Epithelial cell of esophagus (primary cell): ENCODE results near the gene PLA2G2C.

Source experiments
- DNase-seq: peaks from one replicate; pipeline ENCODE4 v3.0.0; 2010; ENCODE audit warnings: low read depth
- H3K4me3 ChIP-seq: 2 replicates; pipeline ENCODE4 v1.5.1; 2011; ENCODE audit warnings: mild to moderate bottlenecking, low read length, control low read depth
- TF ChIP-seq, protein P1 (sequence below): IDR thresholded peaks from 2 replicates; pipeline ENCODE4 v1.5.1; 2011; ENCODE audit warnings: low read depth, mild to moderate bottlenecking, low read length, control low read depth, inconsistent platforms; ENCODE audit not compliant: insufficient read depth; ENCODE audit errors: missing control alignments

The PLA2G2C gene

DNA sequence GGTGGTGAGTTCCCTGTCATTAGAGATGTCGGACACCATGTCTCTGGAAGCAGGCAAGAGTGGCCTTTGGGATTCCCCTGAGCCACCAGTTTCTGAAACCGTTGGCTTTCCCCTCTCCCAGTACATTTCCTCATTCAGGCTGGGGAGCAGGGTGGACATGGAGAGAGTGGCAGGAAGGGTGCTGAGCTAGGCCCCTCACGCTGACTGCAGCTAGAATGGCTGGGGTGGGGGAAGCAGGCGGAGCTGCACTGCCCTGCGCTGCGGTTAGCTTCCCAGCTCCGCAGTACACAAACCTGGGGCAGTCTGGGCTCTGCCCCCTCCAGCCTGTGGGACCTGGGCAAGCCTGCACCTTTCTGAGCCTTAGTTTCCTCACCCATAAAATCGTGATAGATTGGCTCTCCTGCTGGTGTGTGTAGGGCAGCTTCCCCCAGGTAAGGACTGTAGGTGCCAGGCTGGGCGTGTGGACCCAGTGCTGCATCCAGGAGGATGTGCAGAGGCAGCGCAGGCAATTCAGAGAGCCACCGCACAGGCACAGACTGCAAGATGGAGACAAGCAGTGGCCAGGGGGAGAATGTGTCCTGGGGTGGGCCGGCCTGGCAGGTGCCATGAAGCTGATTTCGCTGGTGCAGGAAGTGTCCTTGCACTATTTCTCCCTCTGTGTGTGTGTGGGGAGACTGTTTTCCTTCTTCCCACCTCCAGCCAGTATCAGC lies 44.2 kb downstream of the PLA2G2C start:
- no peak overlapping the region for H3K4me3 ChIP-seq
- TF ChIP-seq, protein P1, sequence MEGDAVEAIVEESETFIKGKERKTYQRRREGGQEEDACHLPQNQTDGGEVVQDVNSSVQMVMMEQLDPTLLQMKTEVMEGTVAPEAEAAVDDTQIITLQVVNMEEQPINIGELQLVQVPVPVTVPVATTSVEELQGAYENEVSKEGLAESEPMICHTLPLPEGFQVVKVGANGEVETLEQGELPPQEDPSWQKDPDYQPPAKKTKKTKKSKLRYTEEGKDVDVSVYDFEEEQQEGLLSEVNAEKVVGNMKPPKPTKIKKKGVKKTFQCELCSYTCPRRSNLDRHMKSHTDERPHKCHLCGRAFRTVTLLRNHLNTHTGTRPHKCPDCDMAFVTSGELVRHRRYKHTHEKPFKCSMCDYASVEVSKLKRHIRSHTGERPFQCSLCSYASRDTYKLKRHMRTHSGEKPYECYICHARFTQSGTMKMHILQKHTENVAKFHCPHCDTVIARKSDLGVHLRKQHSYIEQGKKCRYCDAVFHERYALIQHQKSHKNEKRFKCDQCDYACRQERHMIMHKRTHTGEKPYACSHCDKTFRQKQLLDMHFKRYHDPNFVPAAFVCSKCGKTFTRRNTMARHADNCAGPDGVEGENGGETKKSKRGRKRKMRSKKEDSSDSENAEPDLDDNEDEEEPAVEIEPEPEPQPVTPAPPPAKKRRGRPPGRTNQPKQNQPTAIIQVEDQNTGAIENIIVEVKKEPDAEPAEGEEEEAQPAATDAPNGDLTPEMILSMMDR, result no peak
- DNase-seq, result no peak

DNA sequence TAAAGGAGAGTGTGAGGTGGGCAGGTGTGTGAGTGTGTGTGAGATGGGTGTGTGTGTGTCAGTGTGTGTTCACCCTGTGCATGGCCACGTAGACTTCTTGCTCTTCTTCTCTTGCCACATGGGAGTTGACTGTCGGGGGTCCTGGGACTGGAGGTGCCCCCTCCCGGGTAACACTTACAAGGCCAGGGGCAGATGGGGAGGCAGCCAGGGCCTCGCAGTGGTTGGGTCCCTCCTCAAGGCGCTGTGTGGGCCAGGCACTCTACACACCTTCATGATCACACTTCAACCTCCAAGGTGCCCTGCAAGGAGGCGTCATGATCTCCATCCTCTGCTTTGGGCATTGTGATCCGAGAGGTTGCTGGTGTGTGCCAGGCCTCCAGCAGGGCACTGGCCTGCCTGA lies 44.9 kb downstream of the PLA2G2C start:
- DNase-seq, result no peak
- TF ChIP-seq, protein P1, result no peak
- no peak overlapping the region for H3K4me3 ChIP-seq

DNA sequence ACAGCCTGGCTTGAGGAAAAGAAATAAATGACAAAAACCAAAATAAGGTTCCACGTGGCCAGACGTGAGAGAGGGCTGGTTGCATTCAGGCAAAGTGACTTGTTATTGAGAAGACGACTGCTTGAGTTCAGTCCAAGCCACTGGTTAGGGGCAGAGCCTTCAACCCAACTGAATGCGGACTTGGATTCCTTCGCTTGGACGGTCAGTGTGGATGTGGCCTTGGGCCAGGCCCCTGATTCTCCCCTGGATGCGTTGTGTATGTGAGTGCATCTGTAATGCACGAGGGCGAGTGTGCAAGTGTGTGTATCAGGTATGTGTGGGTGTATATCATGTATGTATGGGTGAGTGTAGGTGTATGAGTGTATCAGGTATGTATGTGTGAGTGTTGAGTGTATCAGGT lies 45.3 kb downstream of the PLA2G2C start:
- H3K4me3 ChIP-seq, result no peak overlapping the region
- TF ChIP-seq, protein P1, result no peak
- DNase-seq, result no peak

DNA sequence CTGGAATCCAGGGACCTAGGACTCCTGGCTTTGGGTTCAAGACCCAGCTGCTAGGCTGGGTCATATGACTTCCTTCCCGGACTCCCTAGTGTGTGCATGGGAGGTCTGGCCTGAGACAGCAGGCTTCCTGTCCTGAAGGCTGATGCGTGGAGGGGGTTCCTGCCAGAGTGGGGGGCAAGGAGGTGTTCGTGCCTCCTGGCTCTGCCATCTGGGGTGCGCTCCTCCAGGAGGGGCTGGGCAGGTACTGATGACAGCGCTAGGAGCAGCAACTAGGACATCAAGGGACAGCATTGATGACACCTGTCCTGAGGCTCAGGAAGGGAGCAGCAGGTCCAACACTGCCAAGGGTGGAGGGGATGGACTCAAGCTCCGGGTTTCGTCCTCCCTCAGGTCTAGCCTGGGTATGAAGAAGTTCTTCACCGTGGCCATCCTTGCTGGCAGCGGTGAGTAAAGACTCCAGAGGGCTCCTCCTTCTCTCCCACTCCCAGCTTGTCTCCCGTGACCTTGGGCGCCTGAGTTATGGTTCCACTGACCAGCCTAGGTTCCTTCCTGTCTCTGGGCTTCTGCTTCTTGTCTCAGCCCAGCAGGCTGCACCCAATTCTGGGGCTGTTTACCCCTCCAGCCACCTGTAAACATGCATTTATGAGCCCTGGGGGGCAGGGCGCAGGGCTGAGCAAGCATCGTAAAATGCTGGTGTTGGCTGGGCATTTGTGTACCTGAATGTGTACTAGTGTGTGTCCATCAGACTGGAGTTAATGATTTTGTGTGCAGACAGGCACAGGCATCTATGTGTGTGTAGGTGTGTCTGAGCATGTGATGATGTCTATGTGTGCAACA lies 46.3 kb downstream of the PLA2G2C start:
- DNase-seq, result no peak
- TF ChIP-seq, protein P1, result no peak

DNA sequence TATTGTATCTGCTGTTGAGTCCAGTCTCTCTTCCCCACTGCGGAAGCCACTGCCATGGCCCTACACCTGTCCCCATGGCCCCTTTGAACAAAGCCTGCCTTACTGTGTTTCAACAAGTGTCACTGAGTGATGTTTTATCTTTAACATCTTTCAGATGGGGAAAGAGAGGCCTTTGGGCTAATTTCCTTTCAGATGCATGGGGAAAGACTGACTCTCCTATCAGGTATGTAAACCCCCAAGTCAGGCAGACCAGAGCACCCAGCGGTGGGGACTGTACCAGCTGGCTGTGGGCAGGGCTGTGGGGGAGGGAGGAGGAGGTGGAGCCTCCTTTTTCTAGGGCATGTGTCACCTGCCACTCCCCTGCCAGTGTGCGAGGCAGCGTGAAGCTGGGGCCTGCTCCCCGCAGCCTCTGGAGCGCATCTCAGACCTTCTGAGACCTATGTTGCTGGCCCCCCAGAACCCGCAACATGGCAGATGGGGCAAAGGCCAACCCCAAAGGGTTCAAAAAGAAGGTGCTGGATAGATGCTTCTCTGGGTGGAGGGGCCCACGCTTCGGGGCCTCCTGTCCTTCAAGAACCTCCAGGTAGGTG lies 47.3 kb downstream of the PLA2G2C start, which contains the start of gene PLA2G2F:
Gene PLA2G2F (plus strand): TSS at position 363 of the 590 bp plus-strand sequence. CDS start 105 bp downstream, at position 468.
- no peak within 1 kb of the TSS for H3K4me3 ChIP-seq
- TF ChIP-seq, protein P1, result no peak
- DNase-seq, result no peak

More for the DNA sequence above, 46.3 kb downstream of the PLA2G2C start:
- no peak overlapping the region for H3K4me3 ChIP-seq

DNA sequence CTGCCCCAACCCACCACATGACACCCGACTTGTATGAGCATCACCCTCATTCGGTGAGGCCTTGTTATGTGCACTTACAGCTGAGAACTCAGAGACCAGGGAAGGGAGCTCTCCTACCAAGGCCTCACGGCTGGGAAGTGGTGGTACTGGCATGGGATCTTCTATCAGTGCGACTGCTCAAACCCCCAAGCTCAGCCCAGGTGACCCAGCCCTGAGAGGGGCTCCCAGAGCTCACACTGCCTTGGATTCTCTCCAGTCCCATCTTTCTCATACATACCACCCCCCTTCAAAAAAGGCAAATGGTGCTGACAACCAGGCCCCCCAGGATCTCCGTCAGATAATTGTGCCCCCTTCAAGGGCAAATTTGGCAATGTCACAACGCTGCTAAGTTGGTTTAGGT lies 48.0 kb downstream of the PLA2G2C start:
- no peak for DNase-seq
- H3K4me3 ChIP-seq, result no peak overlapping the region
- TF ChIP-seq, protein P1, result no peak
